KMS-11 (cell line): Measurements from ENCODE around the gene OR5K2.

ENCODE experiments used
- H2AFZ ChIP-seq: fragments of 200-600 bp; sonication (generic); 2 replicates; pipeline ENCODE4 v1.6.1; 2016; ENCODE audit warnings: antibody characterized with exemption, mixed run types, low read depth
- H3K27ac ChIP-seq: fragments of 200-600 bp; sonication (generic); 2 replicates; pipeline ENCODE4 v1.6.1; 2016; ENCODE audit warnings: mild to moderate bottlenecking, mixed run types
- H3K27me3 ChIP-seq: fragments of 200-600 bp; sonication (generic); 2 replicates; pipeline ENCODE4 v1.6.1; 2017; ENCODE audit warnings: mild to moderate bottlenecking, low read depth, mixed run types, moderate library complexity; ENCODE audit not compliant: insufficient read depth
- H3K36me3 ChIP-seq: fragments of 200-600 bp; sonication (generic); 2 replicates; pipeline ENCODE4 v1.6.1; 2017; ENCODE audit warnings: mild to moderate bottlenecking, mixed run types; ENCODE audit not compliant: insufficient read depth
- H3K4me1 ChIP-seq: fragments of 200-600 bp; sonication (generic); 2 replicates; pipeline ENCODE4 v1.6.1; 2016; ENCODE audit warnings: mild to moderate bottlenecking, low read depth, mixed run types; ENCODE audit not compliant: poor library complexity, severe bottlenecking
- H3K4me2 ChIP-seq: fragments of 200-600 bp; sonication (generic); 2 replicates; pipeline ENCODE4 v1.7.0; 2016; ENCODE audit warnings: mild to moderate bottlenecking, mixed run types
- H3K4me3 ChIP-seq: fragments of 200-600 bp; sonication (generic); IDR thresholded peaks from 2 replicates; pipeline ENCODE4 v1.6.1; 2017; ENCODE audit warnings: low read depth, low read length, mixed read lengths; ENCODE audit not compliant: insufficient read depth
- H3K79me2 ChIP-seq: fragments of 200-600 bp; sonication (generic); 2 replicates; pipeline ENCODE4 v1.6.1; 2016; ENCODE audit warnings: low read depth, mixed run types; ENCODE audit not compliant: insufficient read depth
- H3K9ac ChIP-seq: fragments of 200-600 bp; sonication (generic); 2 replicates; pipeline ENCODE4 v1.6.1; 2016; ENCODE audit warnings: mild to moderate bottlenecking, mixed run types
- H4K20me1 ChIP-seq: fragments of 200-600 bp; sonication (generic); 2 replicates; pipeline ENCODE4 v1.6.1; 2016; ENCODE audit warnings: mild to moderate bottlenecking, mixed run types; ENCODE audit not compliant: insufficient read depth
- CTCF ChIP-seq: fragments of 200-600 bp; sonication (generic); conservative IDR thresholded peaks from 2 replicates; pipeline ENCODE4 v1.6.1; 2017; ENCODE audit warnings: low read depth, mild to moderate bottlenecking, antibody characterized with exemption, low read length, moderate library complexity, mixed read lengths

The OR5K2 gene

GRCh38 chr3:98482717-98483482, 14.6 kb upstream of the OR5K2 start:
- H3K4me1 ChIP-seq = peaks cover 22% of the 10 kb centered on the region
- peak overlapping the region; percentile 38; the same call in 1 of the 2 replicates for H3K4me2 ChIP-seq
- H3K4me3 ChIP-seq = no peak overlapping the region
- H4K20me1 ChIP-seq = no peaks in the 10 kb centered on the region
- no peaks in the 10 kb centered on the region for H3K27me3 ChIP-seq
- H2AFZ ChIP-seq = peak overlapping the region; percentile 38; the same call in 1 of the 2 replicates
- H3K36me3 ChIP-seq = no peaks in the 10 kb centered on the region
- H3K27ac ChIP-seq = no peak overlapping the region
- H3K79me2 ChIP-seq = no peaks in the 10 kb centered on the region
- no peak for TF ChIP-seq CTCF
- no peak overlapping the region for H3K9ac ChIP-seq

- no peak overlapping the region for H3K9ac ChIP-seq
- peaks cover 22% of the 10 kb centered on the region for H3K4me1 ChIP-seq
- peak overlapping the region; percentile 38; the same call in 1 of the 2 replicates for H3K4me2 ChIP-seq
- no peaks in the 10 kb centered on the region for H3K36me3 ChIP-seq
- H3K79me2 ChIP-seq = no peaks in the 10 kb centered on the region
- TF ChIP-seq CTCF = no peak
- peak overlapping the region; percentile 38; the same call in 1 of the 2 replicates for H2AFZ ChIP-seq
- no peaks in the 10 kb centered on the region for H4K20me1 ChIP-seq
- no peak overlapping the region; the same call in 1 of the 2 replicates for H3K27ac ChIP-seq
- H3K27me3 ChIP-seq = no peaks in the 10 kb centered on the region
- no peak overlapping the region for H3K4me3 ChIP-seq
These were observed 13.9 kb upstream of the OR5K2 start for GRCh38 chr3:98483626-98484025.

GRCh38 chr3:98500019-98500418, 2.5 kb downstream of the OR5K2 start:
- Histone ChIP-seq H3K4me3 (no peak overlapping the region), H3K27me3 (no peaks in the 10 kb centered on the region), H3K79me2 (no peaks in the 10 kb centered on the region), H2AFZ (no peak overlapping the region), H3K4me1 (no peaks in the 10 kb centered on the region), H4K20me1 (no peaks in the 10 kb centered on the region), H3K9ac (no peak overlapping the region), H3K27ac (no peak overlapping the region), H3K4me2 (no peak overlapping the region), H3K36me3 (no peaks in the 10 kb centered on the region)
- no peak for TF ChIP-seq CTCF

- Histone ChIP-seq H4K20me1 (no peaks in the 10 kb centered on the region), H3K79me2 (no peaks in the 10 kb centered on the region), H3K4me1 (no peaks in the 10 kb centered on the region), H3K9ac (no peak overlapping the region), H3K4me3 (no peak overlapping the region), H2AFZ (no peak overlapping the region), H3K27ac (no peak overlapping the region), H3K36me3 (no peaks in the 10 kb centered on the region), H3K4me2 (no peak overlapping the region), H3K27me3 (no peaks in the 10 kb centered on the region)
- TF ChIP-seq CTCF = no peak
These were observed 3.8 kb downstream of the OR5K2 start for GRCh38 chr3:98501270-98501669.
